ENCODE results near the gene BICD1.

- TF ChIP-seq, protein P1, sequence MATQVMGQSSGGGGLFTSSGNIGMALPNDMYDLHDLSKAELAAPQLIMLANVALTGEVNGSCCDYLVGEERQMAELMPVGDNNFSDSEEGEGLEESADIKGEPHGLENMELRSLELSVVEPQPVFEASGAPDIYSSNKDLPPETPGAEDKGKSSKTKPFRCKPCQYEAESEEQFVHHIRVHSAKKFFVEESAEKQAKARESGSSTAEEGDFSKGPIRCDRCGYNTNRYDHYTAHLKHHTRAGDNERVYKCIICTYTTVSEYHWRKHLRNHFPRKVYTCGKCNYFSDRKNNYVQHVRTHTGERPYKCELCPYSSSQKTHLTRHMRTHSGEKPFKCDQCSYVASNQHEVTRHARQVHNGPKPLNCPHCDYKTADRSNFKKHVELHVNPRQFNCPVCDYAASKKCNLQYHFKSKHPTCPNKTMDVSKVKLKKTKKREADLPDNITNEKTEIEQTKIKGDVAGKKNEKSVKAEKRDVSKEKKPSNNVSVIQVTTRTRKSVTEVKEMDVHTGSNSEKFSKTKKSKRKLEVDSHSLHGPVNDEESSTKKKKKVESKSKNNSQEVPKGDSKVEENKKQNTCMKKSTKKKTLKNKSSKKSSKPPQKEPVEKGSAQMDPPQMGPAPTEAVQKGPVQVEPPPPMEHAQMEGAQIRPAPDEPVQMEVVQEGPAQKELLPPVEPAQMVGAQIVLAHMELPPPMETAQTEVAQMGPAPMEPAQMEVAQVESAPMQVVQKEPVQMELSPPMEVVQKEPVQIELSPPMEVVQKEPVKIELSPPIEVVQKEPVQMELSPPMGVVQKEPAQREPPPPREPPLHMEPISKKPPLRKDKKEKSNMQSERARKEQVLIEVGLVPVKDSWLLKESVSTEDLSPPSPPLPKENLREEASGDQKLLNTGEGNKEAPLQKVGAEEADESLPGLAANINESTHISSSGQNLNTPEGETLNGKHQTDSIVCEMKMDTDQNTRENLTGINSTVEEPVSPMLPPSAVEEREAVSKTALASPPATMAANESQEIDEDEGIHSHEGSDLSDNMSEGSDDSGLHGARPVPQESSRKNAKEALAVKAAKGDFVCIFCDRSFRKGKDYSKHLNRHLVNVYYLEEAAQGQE (IDR thresholded peaks at IDR 0.05; ENCODE audit: low read depth): no peak
- TF ChIP-seq TAF1 (IDR thresholded peaks at IDR 0.05; ENCODE audit: low read depth) (no peak), EP300 (IDR thresholded peaks at IDR 0.05; ENCODE audit: borderline replicate concordance) (no peak), MAX (IDR thresholded peaks at IDR 0.05) (no peak), USF1 (IDR thresholded peaks at IDR 0.05) (no peak), TCF12 (IDR thresholded peaks at IDR 0.05; ENCODE audit: low read depth) (no peak)
Measured at GRCh38 chr12:32377344-32378055, 270.9 kb downstream of the BICD1 start.
